GM12878 (cell line): ENCODE measurements around the gene ATP6V1G2. TPM values are rescaled to one million over a fixed set of nuclear protein-coding genes. Genes with fewer than 3 reads are reported as not detected.

ENCODE experiments used
- ATAC-seq: fragments of 200-7000 bp; cut with Tn5 transposase; 3 replicates; pipeline ENCODE4 v1.9.1; 2020; ENCODE audit warnings: mild to moderate bottlenecking, moderate library complexity
- BruUV-seq: library from RNA; stranded (reverse); fragments of 400-500 nt; replicated peaks from 2 replicates; lab custom pipeline; 2021; lab: Mats Ljungman, UMichigan
- CTCF ChIA-PET: fragments of 300-600 bp; sonication (Branson Sonifier 250); formaldehyde crosslinking; extraction: SDS; loops from one replicate; lab custom pipeline; 2021; ENCODE audit warnings: inconsistent platforms; lab: Yijun Ruan, JAX
- POLR2A ChIA-PET: fragments of 350-600 bp; formaldehyde crosslinking; extraction: SDS; loops from one replicate; lab custom pipeline; 2021; ENCODE audit warnings: inconsistent platforms; lab: Charles Lee
- RAD21 ChIA-PET: fragments of 300-600 bp; sonication (Branson Sonifier 250); formaldehyde crosslinking; loops from one replicate; lab custom pipeline; 2023; ENCODE audit warnings: antibody characterized with exemption; ENCODE audit not compliant: unreplicated experiment; lab: Charles Lee
- SMC1A ChIA-PET: fragments of 300-600 bp; sonication (Branson Sonifier 250); formaldehyde crosslinking; loops from one replicate; lab custom pipeline; 2023; ENCODE audit not compliant: unreplicated experiment, uncharacterized antibody; lab: Charles Lee
- DNase-seq: peaks from one replicate; pipeline ENCODE4 v3.0.0-alpha.2; 2011; ENCODE audit warnings: low read depth, low spot score
- FAIRE-seq: peaks from 3 replicates; lab custom pipeline; 2011; peaks lifted over from hg19 to GRCh38; lab: Jason Lieb, UNC
- H2AFZ ChIP-seq: 2 replicates; pipeline ENCODE4 v1.6.0; 2011; ENCODE audit warnings: low read depth, low read length, control low read depth; ENCODE audit not compliant: control insufficient read depth
- H3K27ac ChIP-seq: 2 replicates; pipeline ENCODE4 v1.5.1; 2011; ENCODE audit warnings: control low read depth; ENCODE audit not compliant: control insufficient read depth, insufficient read depth
- H3K27me3 ChIP-seq, 2 experiments: replicated peaks in 1 of 2; 2 replicates each; pipeline versions ENCODE4 v1.6.0 to v1.6.1; 2011; ENCODE audit warnings: low read length in 1 of 2; ENCODE audit not compliant: control insufficient read depth in 2 of 2, insufficient read depth in 2 of 2
- H3K36me3 ChIP-seq, 2 experiments: 2 replicates each; pipeline ENCODE4 v1.5.1; 2011; ENCODE audit warnings: low read length in 1 of 2; ENCODE audit not compliant: control insufficient read depth in 2 of 2, insufficient read depth in 2 of 2
- H3K4me1 ChIP-seq: 2 replicates; pipeline ENCODE4 v1.6.1; 2011; ENCODE audit warnings: mild to moderate bottlenecking, low read length, moderate library complexity, mixed read lengths; ENCODE audit not compliant: control insufficient read depth, insufficient read depth
- H3K4me2 ChIP-seq: 2 replicates; pipeline ENCODE4 v1.6.0; 2011; ENCODE audit warnings: control low read depth; ENCODE audit not compliant: control insufficient read depth, insufficient read depth
- H3K4me3 ChIP-seq: fragments of 200-600 bp; sonication (generic); 2 replicates; pipeline ENCODE4 v1.5.1; 2016
- H3K79me2 ChIP-seq: 2 replicates; pipeline ENCODE4 v1.6.0; 2011; ENCODE audit warnings: low read length; ENCODE audit not compliant: control insufficient read depth, insufficient read depth
- H3K9ac ChIP-seq: 2 replicates; pipeline ENCODE4 v1.8.0; 2011; ENCODE audit warnings: low read length, control low read depth, mixed read lengths; ENCODE audit not compliant: control insufficient read depth, insufficient read depth
- H3K9me3 ChIP-seq: replicated peaks from 3 replicates; pipeline ENCODE4 v1.5.1; 2011; ENCODE audit warnings: mild to moderate bottlenecking, low read length; ENCODE audit not compliant: control insufficient read depth, insufficient read depth
- H4K20me1 ChIP-seq: 2 replicates; pipeline ENCODE4 v1.6.0; 2011; ENCODE audit not compliant: control insufficient read depth, insufficient read depth
- CBFB ChIP-seq: IDR thresholded peaks from 2 replicates; pipeline ENCODE4 v1.6.1; 2016; ENCODE audit warnings: antibody characterized with exemption, low read depth
- EGR1 ChIP-seq, 2 experiments: IDR thresholded peaks; 1 replicate in 1 of 2; 2 replicates in 1 of 2; pipeline ENCODE4 v1.6.1; 2011 to 2012; ENCODE audit warnings: low read depth in 2 of 2, low read length in 2 of 2, borderline replicate concordance in 1 of 2, mild to moderate bottlenecking in 1 of 2, moderate library complexity in 1 of 2
- FOS ChIP-seq: IDR thresholded peaks from 3 replicates; pipeline ENCODE4 v1.6.1; 2011; ENCODE audit warnings: borderline replicate concordance; ENCODE audit not compliant: insufficient read length; ENCODE audit errors: extremely low read depth
- MEF2A ChIP-seq: IDR thresholded peaks from 2 replicates; pipeline ENCODE4 v1.6.1; 2011; ENCODE audit warnings: low read depth, mild to moderate bottlenecking, low read length, moderate library complexity; ENCODE audit not compliant: insufficient read depth
- MYC ChIP-seq: IDR thresholded peaks from 2 replicates; pipeline ENCODE4 v1.6.1; 2011; ENCODE audit warnings: mild to moderate bottlenecking, low read length, moderate library complexity, inconsistent platforms; ENCODE audit not compliant: insufficient read depth, insufficient replicate concordance, insufficient read length, severe bottlenecking
- NFYB ChIP-seq: IDR thresholded peaks from 2 replicates; pipeline ENCODE4 v1.6.1; 2011; ENCODE audit warnings: low read depth, mild to moderate bottlenecking, low read length, improper control_type of control experiment, moderate library complexity; ENCODE audit not compliant: insufficient read depth
- POLR2AphosphoS2 ChIP-seq: IDR thresholded peaks from 2 replicates; pipeline ENCODE4 v1.6.1; 2011; ENCODE audit warnings: low read depth, mild to moderate bottlenecking, low read length, improper control_type of control experiment, moderate library complexity
- SMC3 ChIP-seq: IDR thresholded peaks from 2 replicates; pipeline ENCODE4 v1.6.1; 2011; ENCODE audit warnings: low read length, improper control_type of control experiment, borderline replicate concordance
- STAT3 ChIP-seq: IDR thresholded peaks from 2 replicates; pipeline ENCODE4 v1.6.1; 2011; ENCODE audit warnings: low read depth, low read length, improper control_type of control experiment
- TAF1 ChIP-seq: IDR thresholded peaks from 2 replicates; pipeline ENCODE4 v1.6.1; 2011; ENCODE audit warnings: mild to moderate bottlenecking, low read depth, low read length, borderline replicate concordance
- WGBS: methylation state at CpG from one replicate; pipeline ENCODE4 v1.1.6; 2016; ENCODE audit warnings: low lambda C conversion rate; ENCODE audit not compliant: insufficient replicate concordance, insufficient coverage; ENCODE audit errors: missing lambda C conversion rate; 5-methylcytosine and 5-hydroxymethylcytosine counted together
- in situ Hi-C: fragments of 300-500 bp; cut with MboI; formaldehyde crosslinking; loops from 9 replicates; pipeline ENCODE4 v1.14.3; 2018; ENCODE audit warnings: mixed read lengths
- intact Hi-C: fragments of 100-400 bp; cut with micrococcal nuclease; formaldehyde crosslinking; loops from one replicate; pipeline ENCODE4 v1.14.2; 2022; ENCODE audit not compliant: unreplicated experiment
- polyA plus RNA-seq, 11 experiments: library from polyadenylated mRNA; depleted of rRNA in 4 of 11; unstranded in 6 of 11; stranded (reverse) in 5 of 11; fragments of >200 nt; fragmentation: Nextera tagmentation in 4 of 11; fragmentation: Illumina TruSeq in 1 of 11; extraction: Ambion mirVana in 4 of 11; extraction: Trizol in 1 of 11; gene quantifications; 1 replicate in 1 of 11; 2 replicates in 10 of 11; pipeline versions ENCODE4 v1.2.1 to v1.2.3, GENCODE V29; 2011 to 2016; ENCODE audit warnings: inconsistent platforms in 2 of 11, missing spikeins in 2 of 11, low read depth in 1 of 11
- total RNA-seq, 4 experiments: library from RNA; depleted of rRNA in 3 of 4; stranded (reverse); fragments of >200 nt in 3 of 4; fragmentation: Illumina TruSeq in 1 of 4; extraction: Trizol in 1 of 4; gene quantifications; 2 replicates each; pipeline versions ENCODE4 v1.2.1 to v1.2.3, GENCODE V29; 2013 to 2021
- TF ChIP-seq, protein P1 (sequence below): fragments of 450-650 bp; IDR thresholded peaks from 2 replicates; pipeline ENCODE4 v1.6.1; 2017; ENCODE audit warnings: mild to moderate bottlenecking, moderate library complexity
- TF ChIP-seq, protein P2 (sequence below): fragments of 450-650 bp; IDR thresholded peaks from 2 replicates; pipeline ENCODE4 v1.6.1; 2017; ENCODE audit warnings: mild to moderate bottlenecking, low read depth, inconsistent platforms; ENCODE audit not compliant: poor library complexity, severe bottlenecking
- TF ChIP-seq, protein P3 (sequence below): fragments of 450-650 bp; formaldehyde crosslinking; IDR thresholded peaks from 2 replicates; pipeline ENCODE4 v1.5.0; 2022; ENCODE audit warnings: mild to moderate bottlenecking, missing genetic modification characterization

The ATP6V1G2 gene
- total and polyA plus RNA-seq, 10 of the 15 experiments (the other 5 are each of a cell fraction or from before 2014, with no cell fraction given) = 0.45 to 8.9 (median 2.8) TPM

DNA sequence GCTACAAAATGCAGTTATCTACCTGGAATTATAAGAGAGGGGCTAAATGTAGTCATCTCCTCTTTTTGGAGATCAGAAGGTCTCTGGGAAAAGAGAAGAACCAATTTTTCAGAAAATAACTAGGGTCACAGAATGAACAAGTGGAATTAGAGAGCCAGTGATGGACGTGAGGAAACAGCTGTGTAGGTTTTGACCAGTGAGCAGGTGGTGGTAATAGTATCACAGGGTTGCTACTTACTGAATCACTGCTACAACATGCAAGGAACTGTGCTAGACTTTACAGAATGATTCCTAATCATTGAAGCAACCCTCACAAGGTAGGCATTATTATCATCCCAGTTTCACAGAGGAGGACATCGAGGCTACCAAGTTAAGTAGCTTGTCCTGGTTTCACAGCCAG is 1.7 kb downstream of the ATP6V1G2 start:
- H3K27ac ChIP-seq = no peak overlapping the region
- in situ Hi-C loops = loop anchor here (5.0 to 10.0 kb wide), 3 partner anchors 52 to 290 kb away; no protein-coding TSS in a partner anchor
- SMC1A ChIA-PET = interaction anchor here (34.7 kb wide), 1 partner anchor 39 kb away, joined by 1989 read pairs; the partner anchor contains the start of genes LST1, LTA, LTB and NCR3
- no peak overlapping the region for H3K4me3 ChIP-seq
- H3K4me1 ChIP-seq = peaks cover 12% of the 10 kb centered on the region; the same call in 1 of the 2 replicates
- H3K4me2 ChIP-seq = no peak overlapping the region
- peaks cover 46% of the 10 kb centered on the region for H3K79me2 ChIP-seq
- H2AFZ ChIP-seq = no peak overlapping the region
- DNase-seq = no peak
- RAD21 ChIA-PET = interaction anchor here (16.9 kb wide), 1 partner anchor 52 kb away, joined by 668 read pairs; the partner anchor contains the start of gene NCR3
- POLR2A ChIA-PET = interaction anchor here (0.6 kb wide), 1 partner anchor 65 kb away, joined by 3 read pairs; no protein-coding TSS in a partner anchor
- H3K9me3 ChIP-seq = no peaks in the 10 kb centered on the region
- no peak for FAIRE-seq
- ATAC-seq = no peak
- CTCF ChIA-PET = interaction anchor here (0.8 to 34.8 kb wide), 2 partner anchors 43 to 194 kb away, joined by 3 to 2098 read pairs; partner anchors contain the start of genes LST1, LTB, NCR3 and TNF
- intact Hi-C loops = loop anchor here (10.0 kb wide), 1 partner anchor 360 kb away; the partner anchor contains the start of gene ZBTB12
- H3K9ac ChIP-seq = no peak overlapping the region
- H3K27me3 ChIP-seq = no peaks in the 10 kb centered on the region
- WGBS = 48% methylated on average over 2 of the region's 2 CpGs
- peaks cover 3 to 5% of the 10 kb centered on the region in 2 experiments for H3K36me3 ChIP-seq
- no TSS peak for BruUV-seq
- H4K20me1 ChIP-seq = peaks cover 8% of the 10 kb centered on the region
- no peak for TF ChIP-seq NFYB
- TF ChIP-seq, protein P1, sequence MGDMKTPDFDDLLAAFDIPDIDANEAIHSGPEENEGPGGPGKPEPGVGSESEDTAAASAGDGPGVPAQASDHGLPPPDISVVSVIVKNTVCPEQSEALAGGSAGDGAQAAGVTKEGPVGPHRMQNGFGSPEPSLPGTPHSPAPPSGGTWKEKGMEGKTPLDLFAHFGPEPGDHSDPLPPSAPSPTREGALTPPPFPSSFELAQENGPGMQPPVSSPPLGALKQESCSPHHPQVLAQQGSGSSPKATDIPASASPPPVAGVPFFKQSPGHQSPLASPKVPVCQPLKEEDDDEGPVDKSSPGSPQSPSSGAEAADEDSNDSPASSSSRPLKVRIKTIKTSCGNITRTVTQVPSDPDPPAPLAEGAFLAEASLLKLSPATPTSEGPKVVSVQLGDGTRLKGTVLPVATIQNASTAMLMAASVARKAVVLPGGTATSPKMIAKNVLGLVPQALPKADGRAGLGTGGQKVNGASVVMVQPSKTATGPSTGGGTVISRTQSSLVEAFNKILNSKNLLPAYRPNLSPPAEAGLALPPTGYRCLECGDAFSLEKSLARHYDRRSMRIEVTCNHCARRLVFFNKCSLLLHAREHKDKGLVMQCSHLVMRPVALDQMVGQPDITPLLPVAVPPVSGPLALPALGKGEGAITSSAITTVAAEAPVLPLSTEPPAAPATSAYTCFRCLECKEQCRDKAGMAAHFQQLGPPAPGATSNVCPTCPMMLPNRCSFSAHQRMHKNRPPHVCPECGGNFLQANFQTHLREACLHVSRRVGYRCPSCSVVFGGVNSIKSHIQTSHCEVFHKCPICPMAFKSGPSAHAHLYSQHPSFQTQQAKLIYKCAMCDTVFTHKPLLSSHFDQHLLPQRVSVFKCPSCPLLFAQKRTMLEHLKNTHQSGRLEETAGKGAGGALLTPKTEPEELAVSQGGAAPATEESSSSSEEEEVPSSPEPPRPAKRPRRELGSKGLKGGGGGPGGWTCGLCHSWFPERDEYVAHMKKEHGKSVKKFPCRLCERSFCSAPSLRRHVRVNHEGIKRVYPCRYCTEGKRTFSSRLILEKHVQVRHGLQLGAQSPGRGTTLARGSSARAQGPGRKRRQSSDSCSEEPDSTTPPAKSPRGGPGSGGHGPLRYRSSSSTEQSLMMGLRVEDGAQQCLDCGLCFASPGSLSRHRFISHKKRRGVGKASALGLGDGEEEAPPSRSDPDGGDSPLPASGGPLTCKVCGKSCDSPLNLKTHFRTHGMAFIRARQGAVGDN = no peak
- TF ChIP-seq SMC3 = no peak
- no peak for TF ChIP-seq EGR1 (IDR thresholded peaks at IDR 0.05; ENCODE audit: borderline replicate concordance in 1 of 2, low read depth in 2 of 2, low read length in 2 of 2)
- TF ChIP-seq STAT3 = no peak
- TF ChIP-seq TAF1 = no peak
- no peak for TF ChIP-seq MYC
- no peak for TF ChIP-seq POLR2AphosphoS2
- TF ChIP-seq CBFB = no peak
- no peak for TF ChIP-seq MEF2A
- TF ChIP-seq, protein P2, sequence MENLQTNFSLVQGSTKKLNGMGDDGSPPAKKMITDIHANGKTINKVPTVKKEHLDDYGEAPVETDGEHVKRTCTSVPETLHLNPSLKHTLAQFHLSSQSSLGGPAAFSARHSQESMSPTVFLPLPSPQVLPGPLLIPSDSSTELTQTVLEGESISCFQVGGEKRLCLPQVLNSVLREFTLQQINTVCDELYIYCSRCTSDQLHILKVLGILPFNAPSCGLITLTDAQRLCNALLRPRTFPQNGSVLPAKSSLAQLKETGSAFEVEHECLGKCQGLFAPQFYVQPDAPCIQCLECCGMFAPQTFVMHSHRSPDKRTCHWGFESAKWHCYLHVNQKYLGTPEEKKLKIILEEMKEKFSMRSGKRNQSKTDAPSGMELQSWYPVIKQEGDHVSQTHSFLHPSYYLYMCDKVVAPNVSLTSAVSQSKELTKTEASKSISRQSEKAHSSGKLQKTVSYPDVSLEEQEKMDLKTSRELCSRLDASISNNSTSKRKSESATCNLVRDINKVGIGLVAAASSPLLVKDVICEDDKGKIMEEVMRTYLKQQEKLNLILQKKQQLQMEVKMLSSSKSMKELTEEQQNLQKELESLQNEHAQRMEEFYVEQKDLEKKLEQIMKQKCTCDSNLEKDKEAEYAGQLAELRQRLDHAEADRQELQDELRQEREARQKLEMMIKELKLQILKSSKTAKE = no peak
- TF ChIP-seq, protein P3, sequence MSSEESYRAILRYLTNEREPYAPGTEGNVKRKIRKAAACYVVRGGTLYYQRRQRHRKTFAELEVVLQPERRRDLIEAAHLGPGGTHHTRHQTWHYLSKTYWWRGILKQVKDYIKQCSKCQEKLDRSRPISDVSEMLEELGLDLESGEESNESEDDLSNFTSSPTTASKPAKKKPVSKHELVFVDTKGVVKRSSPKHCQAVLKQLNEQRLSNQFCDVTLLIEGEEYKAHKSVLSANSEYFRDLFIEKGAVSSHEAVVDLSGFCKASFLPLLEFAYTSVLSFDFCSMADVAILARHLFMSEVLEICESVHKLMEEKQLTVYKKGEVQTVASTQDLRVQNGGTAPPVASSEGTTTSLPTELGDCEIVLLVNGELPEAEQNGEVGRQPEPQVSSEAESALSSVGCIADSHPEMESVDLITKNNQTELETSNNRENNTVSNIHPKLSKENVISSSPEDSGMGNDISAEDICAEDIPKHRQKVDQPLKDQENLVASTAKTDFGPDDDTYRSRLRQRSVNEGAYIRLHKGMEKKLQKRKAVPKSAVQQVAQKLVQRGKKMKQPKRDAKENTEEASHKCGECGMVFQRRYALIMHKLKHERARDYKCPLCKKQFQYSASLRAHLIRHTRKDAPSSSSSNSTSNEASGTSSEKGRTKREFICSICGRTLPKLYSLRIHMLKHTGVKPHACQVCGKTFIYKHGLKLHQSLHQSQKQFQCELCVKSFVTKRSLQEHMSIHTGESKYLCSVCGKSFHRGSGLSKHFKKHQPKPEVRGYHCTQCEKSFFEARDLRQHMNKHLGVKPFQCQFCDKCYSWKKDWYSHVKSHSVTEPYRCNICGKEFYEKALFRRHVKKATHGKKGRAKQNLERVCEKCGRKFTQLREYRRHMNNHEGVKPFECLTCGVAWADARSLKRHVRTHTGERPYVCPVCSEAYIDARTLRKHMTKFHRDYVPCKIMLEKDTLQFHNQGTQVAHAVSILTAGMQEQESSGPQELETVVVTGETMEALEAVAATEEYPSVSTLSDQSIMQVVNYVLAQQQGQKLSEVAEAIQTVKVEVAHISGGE (CRISPR knock-in tag) = no peak
- TF ChIP-seq FOS = no peak
